Measurements from ENCODE around the gene MGRN1.

- TF ChIP-seq POLR2AphosphoS5 (IDR thresholded peaks at IDR 0.05) (no peak), CTCF (IDR thresholded peaks at IDR 0.05) (no peak)
These were observed 79.9 kb downstream of the MGRN1 start for GRCh38 chr16:4704491-4704890.
